OCI-LY7 (cell line): ENCODE data around the gene MID1. TPM values are rescaled to one million over a fixed set of nuclear protein-coding genes. Genes with fewer than 3 reads are reported as not detected.

Experiments used
- BruUV-seq: library from RNA; stranded (reverse); fragments of 400-500 nt; replicated peaks from 2 replicates; lab custom pipeline; 2021; lab: Mats Ljungman, UMichigan
- CTCF ChIA-PET: fragments of 300-600 bp; sonication (Branson Sonifier 250); formaldehyde crosslinking; loops from one replicate; lab custom pipeline; 2022; ENCODE audit warnings: antibody characterized with exemption; ENCODE audit not compliant: unreplicated experiment; lab: Charles Lee
- POLR2A ChIA-PET: fragments of 300-600 bp; sonication (Branson Sonifier 250); formaldehyde crosslinking; loops from one replicate; lab custom pipeline; 2022; ENCODE audit warnings: antibody characterized with exemption; lab: Charles Lee
- DNase-seq: peaks from one replicate; pipeline ENCODE4 v3.0.0-alpha.2; 2015; ENCODE audit warnings: low spot score
- H2AFZ ChIP-seq: fragments of 200-600 bp; sonication (generic), shearing (Covaris generic); 2 replicates; pipeline ENCODE4 v1.6.1; 2014; ENCODE audit warnings: mild to moderate bottlenecking, antibody characterized with exemption, low read length, moderate library complexity
- H3K27ac ChIP-seq: fragments of 200-600 bp; sonication (generic); 2 replicates; pipeline ENCODE4 v1.5.1; 2014; ENCODE audit warnings: mixed run types, low read depth, mild to moderate bottlenecking, moderate library complexity, low read length, inconsistent platforms; ENCODE audit not compliant: poor library complexity, severe bottlenecking
- H3K36me3 ChIP-seq: fragments of 200-600 bp; sonication (generic); 2 replicates; pipeline ENCODE4 v1.6.1; 2014; ENCODE audit warnings: mild to moderate bottlenecking, antibody characterized with exemption, low read length, moderate library complexity, mixed read lengths; ENCODE audit not compliant: insufficient read depth
- H3K4me1 ChIP-seq: fragments of 200-600 bp; sonication (generic); 2 replicates; pipeline ENCODE4 v1.5.1; 2014; ENCODE audit warnings: mild to moderate bottlenecking, low read length; ENCODE audit not compliant: insufficient read depth, poor library complexity, severe bottlenecking
- H3K4me2 ChIP-seq: fragments of 200-600 bp; sonication (generic); 2 replicates; pipeline ENCODE4 v1.6.1; 2014; ENCODE audit warnings: mild to moderate bottlenecking, low read length
- H3K4me3 ChIP-seq: fragments of 200-600 bp; sonication (generic); 2 replicates; pipeline ENCODE4 v1.5.1; 2014; ENCODE audit warnings: mild to moderate bottlenecking, low read depth, low read length; ENCODE audit not compliant: poor library complexity, severe bottlenecking
- H3K79me2 ChIP-seq: fragments of 200-600 bp; sonication (generic); 2 replicates; pipeline ENCODE4 v1.6.1; 2016; ENCODE audit warnings: low read depth, mild to moderate bottlenecking, low read length, moderate library complexity, mixed read lengths; ENCODE audit not compliant: insufficient read depth
- H3K9me2 ChIP-seq: fragments of 200-600 bp; sonication (generic); 2 replicates; pipeline ENCODE4 v1.6.1; 2016; ENCODE audit warnings: mild to moderate bottlenecking, low read length, mixed read lengths; ENCODE audit not compliant: insufficient read depth
- H3K9me3 ChIP-seq: fragments of 200-600 bp; sonication (generic); 2 replicates; pipeline ENCODE4 v1.6.1; 2014; ENCODE audit warnings: mild to moderate bottlenecking, mixed run types, low read length, mixed read lengths
- H4K20me1 ChIP-seq: fragments of 200-600 bp; sonication (generic); 2 replicates; pipeline ENCODE4 v1.6.1; 2014; ENCODE audit warnings: mild to moderate bottlenecking, antibody characterized with exemption, low read length, moderate library complexity, mixed read lengths; ENCODE audit not compliant: insufficient read depth
- EZH2phosphoT487 ChIP-seq: fragments of 200-600 bp; sonication (generic); IDR thresholded peaks from 2 replicates; pipeline ENCODE4 v1.6.1; 2018; ENCODE audit warnings: low read depth, borderline replicate concordance, mild to moderate bottlenecking, mixed run types, antibody characterized with exemption, low read length, moderate library complexity, mixed read lengths
- intact Hi-C: fragments of 100-400 bp; cut with micrococcal nuclease; formaldehyde crosslinking; loops from one replicate; pipeline ENCODE4 v1.10.0; 2022; ENCODE audit not compliant: unreplicated experiment
- total RNA-seq, 2 experiments: library from RNA; depleted of rRNA in 1 of 2; stranded (reverse); fragments of >200 nt in 1 of 2; shearing (Covaris generic) in 1 of 2; gene quantifications; 2 replicates each; pipeline ENCODE4 v1.2.3, GENCODE V29; 2014 to 2022
- TF ChIP-seq, protein P1 (sequence below): fragments of 200-600 bp; sonication (generic); conservative IDR thresholded peaks from 2 replicates; pipeline ENCODE4 v1.5.1; 2014; ENCODE audit warnings: mild to moderate bottlenecking, antibody characterized with exemption, low read length, moderate library complexity, mixed read lengths

The MID1 gene
- total RNA-seq, 2 experiments from 2014 or later = 0.76 to 1.0 TPM

DNA sequence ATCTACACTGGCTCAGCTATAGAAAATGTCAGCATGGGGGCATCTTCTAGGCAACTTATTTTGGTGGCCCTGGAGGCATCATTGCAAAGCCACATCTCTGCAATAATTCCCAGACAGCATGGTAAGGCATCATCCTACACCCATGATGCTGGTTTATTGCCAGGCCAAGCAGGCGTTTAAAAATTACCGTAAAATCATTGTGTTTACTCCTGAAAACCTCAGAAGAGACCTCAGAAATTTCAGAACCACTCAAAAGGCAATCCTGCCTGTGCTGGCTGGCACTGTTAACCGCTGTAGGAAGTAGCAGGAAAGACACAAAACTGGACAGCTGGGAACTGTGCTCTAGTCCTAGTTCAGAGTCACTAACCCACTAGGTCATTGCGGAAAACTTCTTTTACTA, 63.2 kb downstream of the MID1 start:
- POLR2A ChIA-PET = no interaction called here
- TF ChIP-seq EZH2phosphoT487 = no peak
- TF ChIP-seq, protein P1, sequence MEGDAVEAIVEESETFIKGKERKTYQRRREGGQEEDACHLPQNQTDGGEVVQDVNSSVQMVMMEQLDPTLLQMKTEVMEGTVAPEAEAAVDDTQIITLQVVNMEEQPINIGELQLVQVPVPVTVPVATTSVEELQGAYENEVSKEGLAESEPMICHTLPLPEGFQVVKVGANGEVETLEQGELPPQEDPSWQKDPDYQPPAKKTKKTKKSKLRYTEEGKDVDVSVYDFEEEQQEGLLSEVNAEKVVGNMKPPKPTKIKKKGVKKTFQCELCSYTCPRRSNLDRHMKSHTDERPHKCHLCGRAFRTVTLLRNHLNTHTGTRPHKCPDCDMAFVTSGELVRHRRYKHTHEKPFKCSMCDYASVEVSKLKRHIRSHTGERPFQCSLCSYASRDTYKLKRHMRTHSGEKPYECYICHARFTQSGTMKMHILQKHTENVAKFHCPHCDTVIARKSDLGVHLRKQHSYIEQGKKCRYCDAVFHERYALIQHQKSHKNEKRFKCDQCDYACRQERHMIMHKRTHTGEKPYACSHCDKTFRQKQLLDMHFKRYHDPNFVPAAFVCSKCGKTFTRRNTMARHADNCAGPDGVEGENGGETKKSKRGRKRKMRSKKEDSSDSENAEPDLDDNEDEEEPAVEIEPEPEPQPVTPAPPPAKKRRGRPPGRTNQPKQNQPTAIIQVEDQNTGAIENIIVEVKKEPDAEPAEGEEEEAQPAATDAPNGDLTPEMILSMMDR = no peak
- H3K9me3 ChIP-seq = no peaks in the 10 kb centered on the region

DNA sequence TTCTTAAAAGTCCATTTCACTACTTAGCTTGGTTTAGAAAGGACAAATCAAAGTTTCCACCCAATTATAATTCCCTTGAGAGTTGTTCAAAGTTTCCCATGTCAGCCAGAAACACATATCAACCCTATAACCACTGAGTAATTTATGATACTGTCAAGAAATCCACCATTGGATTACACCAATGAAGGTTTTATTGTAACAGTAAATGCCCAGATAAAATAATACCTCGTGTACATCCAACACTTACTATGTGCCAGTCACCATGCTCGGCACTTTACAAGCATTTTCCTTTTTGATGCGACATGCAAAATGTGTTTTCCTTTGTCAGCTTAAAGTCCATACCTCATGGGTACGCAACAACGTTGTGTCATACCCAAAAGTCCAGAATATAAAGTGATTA, 64.0 kb downstream of the MID1 start:
- TF ChIP-seq EZH2phosphoT487 = no peak
- TF ChIP-seq, protein P1 = no peak
- ChIA-PET CTCF (no interaction called here), POLR2A (no interaction called here)

More for the DNA sequence above, 63.2 kb downstream of the MID1 start:
- H3K4me3 ChIP-seq = no peak overlapping the region
- H3K9me2 ChIP-seq = no peaks in the 10 kb centered on the region
- intact Hi-C loops = no loop called here
- H2AFZ ChIP-seq = no peak overlapping the region
- H3K4me1 ChIP-seq = no peaks in the 10 kb centered on the region
- BruUV-seq = no TSS peak
- H4K20me1 ChIP-seq = no peaks in the 10 kb centered on the region
- DNase-seq = no peak
- CTCF ChIA-PET = no interaction called here
- no peaks in the 10 kb centered on the region for H3K36me3 ChIP-seq
- H3K4me2 ChIP-seq = no peak overlapping the region
- no peak overlapping the region for H3K27ac ChIP-seq
- no peaks in the 10 kb centered on the region for H3K79me2 ChIP-seq

DNA sequence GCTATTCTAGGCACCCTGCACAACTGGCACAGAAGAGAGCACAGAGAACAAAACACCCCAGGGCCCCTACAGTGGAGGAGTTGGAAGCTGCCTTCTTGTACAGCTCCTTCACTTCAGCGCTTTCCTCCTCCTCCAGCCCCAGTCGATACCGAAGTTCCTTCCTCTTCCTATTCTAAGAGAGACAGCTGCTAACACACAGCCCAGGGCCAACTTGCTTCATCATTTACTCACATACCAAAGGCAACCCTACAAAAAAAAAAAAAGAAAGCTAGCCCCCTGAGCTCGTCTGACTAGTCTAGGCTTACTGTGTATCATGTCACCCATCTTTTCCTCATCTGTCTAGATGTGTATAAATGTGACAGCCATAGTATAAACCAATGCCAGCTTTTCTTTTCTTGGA, 64.5 kb downstream of the MID1 start:
- DNase-seq = no peak
- Histone ChIP-seq H3K9me3 (no peaks in the 10 kb centered on the region), H3K79me2 (no peaks in the 10 kb centered on the region), H3K36me3 (no peaks in the 10 kb centered on the region), H3K4me2 (no peak overlapping the region), H3K4me1 (no peaks in the 10 kb centered on the region), H4K20me1 (no peaks in the 10 kb centered on the region), H3K4me3 (no peak overlapping the region), H3K9me2 (no peaks in the 10 kb centered on the region), H3K27ac (no peak overlapping the region), H2AFZ (no peak overlapping the region)
- intact Hi-C loops = no loop called here
- TF ChIP-seq EZH2phosphoT487 = no peak
- TF ChIP-seq, protein P1 = no peak
- BruUV-seq = no TSS peak
- CTCF ChIA-PET = no interaction called here
- POLR2A ChIA-PET = no interaction called here

More for the DNA sequence above, 64.0 kb downstream of the MID1 start:
- Histone ChIP-seq H3K9me2 (no peaks in the 10 kb centered on the region), H3K9me3 (no peaks in the 10 kb centered on the region), H3K36me3 (no peaks in the 10 kb centered on the region), H3K4me1 (no peaks in the 10 kb centered on the region), H3K4me3 (no peak overlapping the region), H4K20me1 (no peaks in the 10 kb centered on the region), H3K4me2 (no peak overlapping the region), H2AFZ (no peak overlapping the region), H3K27ac (no peak overlapping the region), H3K79me2 (no peaks in the 10 kb centered on the region)
- BruUV-seq = no TSS peak
- DNase-seq = no peak
- intact Hi-C loops = no loop called here
